Measurements from ENCODE around the gene NAA11. TPM values are rescaled to one million over a fixed set of nuclear protein-coding genes. Genes with fewer than 3 reads are reported as not detected.

Gene NAA11
- total RNA-seq, 1 donor from 2014 or later: not detected

DNA sequence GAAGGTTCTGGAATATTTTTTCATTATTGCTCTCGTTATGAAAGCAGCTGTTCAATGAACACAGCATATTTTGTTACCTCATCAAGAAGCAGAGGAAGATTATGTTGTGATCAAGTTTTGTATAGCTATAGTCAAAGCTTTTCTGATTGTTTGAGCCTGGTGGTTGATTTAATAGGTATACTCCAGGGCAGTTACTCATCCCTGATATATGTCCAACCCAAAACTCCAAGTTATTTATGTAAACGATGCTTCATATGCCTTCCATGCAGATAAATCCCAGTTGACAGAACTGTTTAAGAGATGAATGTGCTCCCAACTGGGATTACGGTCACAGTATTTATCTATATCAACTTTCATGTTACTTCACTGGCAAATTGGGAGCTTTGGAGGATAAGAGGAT is 19.1 kb downstream of the NAA11 start:
- TF ChIP-seq, protein P1, sequence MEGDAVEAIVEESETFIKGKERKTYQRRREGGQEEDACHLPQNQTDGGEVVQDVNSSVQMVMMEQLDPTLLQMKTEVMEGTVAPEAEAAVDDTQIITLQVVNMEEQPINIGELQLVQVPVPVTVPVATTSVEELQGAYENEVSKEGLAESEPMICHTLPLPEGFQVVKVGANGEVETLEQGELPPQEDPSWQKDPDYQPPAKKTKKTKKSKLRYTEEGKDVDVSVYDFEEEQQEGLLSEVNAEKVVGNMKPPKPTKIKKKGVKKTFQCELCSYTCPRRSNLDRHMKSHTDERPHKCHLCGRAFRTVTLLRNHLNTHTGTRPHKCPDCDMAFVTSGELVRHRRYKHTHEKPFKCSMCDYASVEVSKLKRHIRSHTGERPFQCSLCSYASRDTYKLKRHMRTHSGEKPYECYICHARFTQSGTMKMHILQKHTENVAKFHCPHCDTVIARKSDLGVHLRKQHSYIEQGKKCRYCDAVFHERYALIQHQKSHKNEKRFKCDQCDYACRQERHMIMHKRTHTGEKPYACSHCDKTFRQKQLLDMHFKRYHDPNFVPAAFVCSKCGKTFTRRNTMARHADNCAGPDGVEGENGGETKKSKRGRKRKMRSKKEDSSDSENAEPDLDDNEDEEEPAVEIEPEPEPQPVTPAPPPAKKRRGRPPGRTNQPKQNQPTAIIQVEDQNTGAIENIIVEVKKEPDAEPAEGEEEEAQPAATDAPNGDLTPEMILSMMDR (IDR thresholded peaks at IDR 0.05; ENCODE audit: unreplicated experiment): no peak
- Mint-ChIP-seq H3K27ac (ENCODE audit: unreplicated experiment) (no peak overlapping the region), H3K4me1 (ENCODE audit: unreplicated experiment) (no peaks in the 10 kb centered on the region), H3K9me3 (ENCODE audit: unreplicated experiment) (no peaks in the 10 kb centered on the region), H3K4me3 (ENCODE audit: unreplicated experiment) (no peak overlapping the region), H3K36me3 (ENCODE audit: low read depth, unreplicated experiment) (no peaks in the 10 kb centered on the region), H3K27me3 (ENCODE audit: unreplicated experiment) (no peaks in the 10 kb centered on the region)
- no peak for DNase-seq (ENCODE audit: low spot score)

DNA sequence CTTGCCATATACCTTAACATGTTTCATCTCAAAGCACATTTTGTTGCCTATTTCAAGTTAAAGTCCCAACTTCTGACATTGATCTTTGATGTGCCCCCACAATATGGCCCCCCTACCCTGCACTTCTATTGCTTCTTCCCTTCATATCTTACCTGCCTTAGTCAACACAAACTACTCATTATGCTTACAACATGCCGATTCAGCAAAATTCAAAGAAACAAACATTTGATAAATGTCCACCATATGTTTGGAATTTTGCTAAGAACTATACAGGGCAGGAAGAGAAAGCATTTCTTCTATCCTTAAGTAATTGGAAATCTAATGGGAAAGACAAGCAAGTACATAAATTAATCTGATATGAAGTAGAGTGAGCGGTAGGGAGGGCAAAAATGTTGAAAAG is 25.6 kb downstream of the NAA11 start:
- TF ChIP-seq, protein P1 (IDR thresholded peaks at IDR 0.05; ENCODE audit: unreplicated experiment): no peak
- Mint-ChIP-seq H3K27me3 (ENCODE audit: unreplicated experiment) (no peaks in the 10 kb centered on the region), H3K36me3 (ENCODE audit: low read depth, unreplicated experiment) (no peaks in the 10 kb centered on the region), H3K4me1 (ENCODE audit: unreplicated experiment) (no peaks in the 10 kb centered on the region), H3K27ac (ENCODE audit: unreplicated experiment) (no peak overlapping the region), H3K4me3 (ENCODE audit: unreplicated experiment) (no peak overlapping the region), H3K9me3 (ENCODE audit: unreplicated experiment) (no peaks in the 10 kb centered on the region)
- DNase-seq (ENCODE audit: low spot score): no peak

DNA sequence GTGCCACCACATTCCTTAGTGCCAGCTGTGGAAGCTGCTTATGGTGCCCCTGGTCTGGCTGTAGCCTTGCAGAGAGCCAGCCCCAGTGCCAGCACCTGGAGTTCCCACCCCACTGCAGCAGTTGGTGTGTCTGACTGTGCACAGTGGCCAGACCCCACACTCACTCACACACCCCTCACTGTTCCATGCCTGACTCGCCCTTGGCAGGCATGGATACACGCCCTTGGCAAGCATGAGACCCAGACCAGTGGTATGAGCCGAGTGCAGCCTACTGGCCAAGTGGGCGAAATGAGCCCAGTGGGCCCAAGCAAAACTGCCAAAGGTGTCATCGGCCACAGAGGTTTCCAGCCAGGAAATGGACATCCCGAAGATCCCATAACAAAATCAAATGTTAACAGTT is 27.4 kb downstream of the NAA11 start:
- no peaks in the 10 kb centered on the region for H3K36me3 Mint-ChIP-seq (ENCODE audit: low read depth, unreplicated experiment)
- no peak for DNase-seq (ENCODE audit: low spot score)
- H3K4me3 Mint-ChIP-seq (ENCODE audit: unreplicated experiment): no peak overlapping the region
- H3K9me3 Mint-ChIP-seq (ENCODE audit: unreplicated experiment): no peaks in the 10 kb centered on the region
- TF ChIP-seq, protein P1 (IDR thresholded peaks at IDR 0.05; ENCODE audit: unreplicated experiment): no peak
- H3K27me3 Mint-ChIP-seq (ENCODE audit: unreplicated experiment): no peaks in the 10 kb centered on the region
- no peaks in the 10 kb centered on the region for H3K4me1 Mint-ChIP-seq (ENCODE audit: unreplicated experiment)
- no peak overlapping the region for H3K27ac Mint-ChIP-seq (ENCODE audit: unreplicated experiment)

DNA sequence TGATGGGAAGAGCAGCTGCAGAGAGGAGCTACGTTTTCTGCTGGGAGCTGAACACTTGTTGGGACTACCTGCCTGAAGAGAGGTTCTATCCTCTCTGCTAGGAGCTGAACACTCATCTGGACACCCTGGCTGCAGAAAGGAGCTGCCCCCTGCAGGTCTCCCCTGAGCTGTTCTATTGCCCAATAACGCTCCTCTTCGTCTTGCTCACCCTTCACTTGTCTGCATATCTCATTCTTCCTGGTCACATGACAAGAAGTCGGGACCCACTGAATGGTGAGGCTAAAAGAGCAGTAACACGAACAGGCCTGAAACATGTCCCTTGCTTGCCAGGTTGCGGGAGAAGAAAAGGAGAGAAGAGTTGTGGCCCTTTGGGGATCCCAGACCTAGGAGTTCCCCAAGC is 27.8 kb downstream of the NAA11 start:
- H3K4me1 Mint-ChIP-seq (ENCODE audit: unreplicated experiment): no peaks in the 10 kb centered on the region
- no peaks in the 10 kb centered on the region for H3K27me3 Mint-ChIP-seq (ENCODE audit: unreplicated experiment)
- TF ChIP-seq, protein P1 (IDR thresholded peaks at IDR 0.05; ENCODE audit: unreplicated experiment): no peak
- no peak for DNase-seq (ENCODE audit: low spot score)
- no peak overlapping the region for H3K27ac Mint-ChIP-seq (ENCODE audit: unreplicated experiment)
- no peak overlapping the region for H3K4me3 Mint-ChIP-seq (ENCODE audit: unreplicated experiment)
- H3K9me3 Mint-ChIP-seq (ENCODE audit: unreplicated experiment): no peaks in the 10 kb centered on the region
- H3K36me3 Mint-ChIP-seq (ENCODE audit: low read depth, unreplicated experiment): no peaks in the 10 kb centered on the region

DNA sequence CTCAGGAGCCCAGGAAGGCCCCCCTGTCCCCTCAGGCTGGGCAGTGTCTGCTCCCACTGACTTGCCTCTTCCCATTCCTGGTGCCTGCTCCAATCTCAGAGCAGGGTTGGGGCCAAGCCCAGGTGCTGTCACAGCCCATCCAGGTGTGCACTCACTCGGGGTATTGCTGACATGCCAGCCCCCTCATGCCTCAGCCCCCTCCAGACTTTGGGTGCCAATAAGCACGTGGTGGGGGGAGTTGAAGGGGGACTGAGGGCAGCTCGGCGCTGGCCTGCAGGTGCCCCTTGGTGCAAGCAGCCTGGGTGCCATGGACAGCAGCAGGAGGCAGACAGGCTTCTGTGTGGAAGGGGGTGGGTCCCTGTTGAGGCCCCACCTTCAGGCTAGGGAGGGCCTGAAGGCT is 28.4 kb downstream of the NAA11 start:
- H3K4me1 Mint-ChIP-seq (ENCODE audit: unreplicated experiment): no peaks in the 10 kb centered on the region
- no peak overlapping the region for H3K27ac Mint-ChIP-seq (ENCODE audit: unreplicated experiment)
- H3K27me3 Mint-ChIP-seq (ENCODE audit: unreplicated experiment): no peaks in the 10 kb centered on the region
- H3K9me3 Mint-ChIP-seq (ENCODE audit: unreplicated experiment): no peaks in the 10 kb centered on the region
- TF ChIP-seq, protein P1 (IDR thresholded peaks at IDR 0.05; ENCODE audit: unreplicated experiment): no peak
- no peak overlapping the region for H3K4me3 Mint-ChIP-seq (ENCODE audit: unreplicated experiment)
- no peaks in the 10 kb centered on the region for H3K36me3 Mint-ChIP-seq (ENCODE audit: low read depth, unreplicated experiment)
- DNase-seq (ENCODE audit: low spot score): no peak

All from endothelial cell (in vitro differentiated cells).